Stomach (tissue), 9 donors: Measurements from ENCODE around the gene ELAC1. TPM values are rescaled to one million over a fixed set of nuclear protein-coding genes. Genes with fewer than 3 reads are reported as not detected.
A peak's percentile ranks its signal among the peaks of the same experiment; 100 is the strongest.

Experiments
- DNase-seq, 2 donors: peaks; one replicate each; pipeline versions ENCODE4 v3.0.0 to v3.0.0-alpha.2; 2013 to 2019
- H3K27ac ChIP-seq, 5 donors: fragments of 200-600 bp in 4 of 5; sonication (generic) in 4 of 5; one replicate each; pipeline ENCODE4 v1.5.1; 2013 to 2019; ENCODE audit warnings: mild to moderate bottlenecking in 1 of 5, moderate library complexity in 1 of 5
- H3K27me3 ChIP-seq, 3 donors: fragments of 200-600 bp; sonication (generic); one replicate each; pipeline ENCODE4 v1.5.1; 2017 to 2019; ENCODE audit warnings: mixed run types in 1 of 3
- H3K36me3 ChIP-seq, 4 donors: fragments of 200-600 bp; sonication (generic); 1 replicate in 3 of 4; 2 replicates in 1 of 4; pipeline ENCODE4 v1.5.1; 2016 to 2019
- H3K4me1 ChIP-seq, 4 donors: fragments of 200-600 bp; sonication (generic); one replicate each; pipeline ENCODE4 v1.5.1; 2016 to 2019
- H3K4me3 ChIP-seq, 4 donors: fragments of 200-600 bp; sonication (generic) in 3 of 4; one replicate each; pipeline ENCODE4 v1.5.1; 2016 to 2019; ENCODE audit warnings: mild to moderate bottlenecking in 1 of 4
- H3K9me3 ChIP-seq, 4 donors: fragments of 200-600 bp; sonication (generic); one replicate each; pipeline ENCODE4 v1.5.1; 2016 to 2019
- EP300 ChIP-seq: sonication (generic); formaldehyde crosslinking; IDR thresholded peaks from one replicate; pipeline ENCODE4 v1.6.1; 2017; ENCODE audit warnings: antibody characterized with exemption
- POLR2A ChIP-seq, 4 donors: fragments of 450-650 bp; IDR thresholded peaks; one replicate each; pipeline ENCODE4 v1.6.1; 2016; ENCODE audit warnings: antibody characterized with exemption in 4 of 4, control low read depth in 2 of 4, mild to moderate bottlenecking in 1 of 4, moderate library complexity in 1 of 4
- POLR2AphosphoS5 ChIP-seq, 3 donors: sonication (generic); formaldehyde crosslinking; IDR thresholded peaks; one replicate each; pipeline ENCODE4 v1.6.1; 2016; ENCODE audit warnings: antibody characterized with exemption in 3 of 3
- WGBS, 5 donors: extraction: QIAGEN DNeasy Blood & Tissue Kit in 3 of 5; methylation state at CpG; one replicate each; pipeline versions ENCODE4 v1.1.5 to v1.1.7; 2013 to 2018; 5-methylcytosine and 5-hydroxymethylcytosine counted together
- intact Hi-C: fragments of 100-400 bp; cut with DNase I; formaldehyde crosslinking; loops from one replicate; pipeline ENCODE4 v1.15.1; 2023; ENCODE audit warnings: low total_unique reads
- polyA plus RNA-seq, 3 donors: library from polyadenylated mRNA; stranded (reverse); fragments of 200-250 nt; gene quantifications; one replicate each; pipeline ENCODE4 v1.2.3, GENCODE V29; 2013
- small RNA-seq, 4 donors: library from RNA; depleted of rRNA; stranded (forward); fragments of <200 nt; gene quantifications; one replicate each; pipeline ENCODE3, GENCODE V24; 2016
- total RNA-seq, 5 donors: library from RNA; depleted of rRNA; stranded (reverse); fragments of >200 nt; gene quantifications; one replicate each; pipeline versions ENCODE4 v1.1.0 to v1.2.3, GENCODE V29; 2014 to 2016
- TF ChIP-seq, protein P1 (sequence below), 7 experiments: fragments of 450-650 bp in 4 of 7; fragments of 200-600 bp in 3 of 7; sonication (generic) in 3 of 7; IDR thresholded peaks; one replicate each; pipeline ENCODE4 v1.5.1; 2016 to 2019; ENCODE audit warnings: antibody characterized with exemption in 7 of 7, control low read depth in 2 of 7, mild to moderate bottlenecking in 1 of 7
- donor health status: healthy with polysubstance abuse.
- donor health status: Bipolar disorder and iron deficiency.
- donor health status: healthy.

The ELAC1 gene
- total and polyA plus RNA-seq, 8 donors, result 0.87 to 22.8 (median 6.4) TPM

- intact Hi-C loops, result no loop called here
- peaks cover 0 to 7% (median 4%) of the 10 kb centered on the region in 4 donors for H3K36me3 ChIP-seq
- no peak for DNase-seq
- H3K4me3 ChIP-seq, result peak overlapping the region; percentile 0 to 89 (median 68)
- peak overlapping the region in 1 of 5 donors; percentile 49 for H3K27ac ChIP-seq
- TF ChIP-seq, protein P1, sequence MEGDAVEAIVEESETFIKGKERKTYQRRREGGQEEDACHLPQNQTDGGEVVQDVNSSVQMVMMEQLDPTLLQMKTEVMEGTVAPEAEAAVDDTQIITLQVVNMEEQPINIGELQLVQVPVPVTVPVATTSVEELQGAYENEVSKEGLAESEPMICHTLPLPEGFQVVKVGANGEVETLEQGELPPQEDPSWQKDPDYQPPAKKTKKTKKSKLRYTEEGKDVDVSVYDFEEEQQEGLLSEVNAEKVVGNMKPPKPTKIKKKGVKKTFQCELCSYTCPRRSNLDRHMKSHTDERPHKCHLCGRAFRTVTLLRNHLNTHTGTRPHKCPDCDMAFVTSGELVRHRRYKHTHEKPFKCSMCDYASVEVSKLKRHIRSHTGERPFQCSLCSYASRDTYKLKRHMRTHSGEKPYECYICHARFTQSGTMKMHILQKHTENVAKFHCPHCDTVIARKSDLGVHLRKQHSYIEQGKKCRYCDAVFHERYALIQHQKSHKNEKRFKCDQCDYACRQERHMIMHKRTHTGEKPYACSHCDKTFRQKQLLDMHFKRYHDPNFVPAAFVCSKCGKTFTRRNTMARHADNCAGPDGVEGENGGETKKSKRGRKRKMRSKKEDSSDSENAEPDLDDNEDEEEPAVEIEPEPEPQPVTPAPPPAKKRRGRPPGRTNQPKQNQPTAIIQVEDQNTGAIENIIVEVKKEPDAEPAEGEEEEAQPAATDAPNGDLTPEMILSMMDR (IDR thresholded peaks at IDR 0.05), result no peak
- TF ChIP-seq POLR2A (IDR thresholded peaks at IDR 0.05) (no peak), EP300 (no peak), POLR2AphosphoS5 (IDR thresholded peaks at IDR 0.05) (no peak)
- H3K27me3 ChIP-seq, result no peaks in the 10 kb centered on the region
- H3K9me3 ChIP-seq, result no peaks in the 10 kb centered on the region
- whole genome bisulfite sequencing, 5 donors, result 26 to 28% (median 27%) methylated on average over 5 of the region's 5 CpGs
- H3K4me1 ChIP-seq, result peaks cover 55 to 85% (median 74%) of the 10 kb centered on the region in 4 donors
Measured at GRCh38 chr18:51032193-51032592, 64.4 kb downstream of the ELAC1 start.

GRCh38 chr18:51037230-51037629, 69.4 kb downstream of the ELAC1 start:
- Histone ChIP-seq H3K9me3 (no peaks in the 10 kb centered on the region), H3K27ac (peak overlapping the region in 1 of 5 donors; percentile 11), H3K36me3 (peaks cover 0 to 7% (median 4%) of the 10 kb centered on the region in 4 donors), H3K27me3 (no peaks in the 10 kb centered on the region), H3K4me1 (peaks cover 76 to 100% (median 91%) of the 10 kb centered on the region in 4 donors), H3K4me3 (no peak overlapping the region)
- TF ChIP-seq POLR2A (IDR thresholded peaks at IDR 0.05) (no peak), EP300 (no peak), POLR2AphosphoS5 (IDR thresholded peaks at IDR 0.05) (no peak)
- TF ChIP-seq, protein P1 (IDR thresholded peaks at IDR 0.05), result no peak
- 31 to 47% (median 32%) methylated on average over 2 of the region's 2 CpGs for WGBS, 5 donors
- no peak for DNase-seq
- intact Hi-C loops, result no loop called here

Small RNAs within 50 kb of the gene (small RNA-seq; reads per million reads assigned to genes)
- 0 reads per million in 4 donors for gene RF00019

Other genes starting within 250 kb of the ELAC1 start
- gene MRO, start 148.0 kb upstream of the ELAC1 start, total RNA-seq, result 1 to 10 TPM in 2 of 5 donors, under 1 TPM in 1, not detected in 2; 0.45 to 2.0 (median 1.3) TPM
- gene MRO, start 148.0 kb upstream of the ELAC1 start, polyA plus RNA-seq, result 1 to 10 TPM in 1 of 3 donors, under 1 TPM in 1, not detected in 1; 0.13 to 1.8 TPM
- 100 to 1,000 TPM in 1 of 5 donors, 10 to 100 TPM in 4; 32.7 to 100 (median 84.9) TPM for gene ME2, start 88.9 kb upstream of the ELAC1 start, total RNA-seq
- gene ME2, start 88.9 kb upstream of the ELAC1 start, polyA plus RNA-seq, result 10 to 100 TPM; 16.6 to 40.6 (median 29.8) TPM
- 100 to 1,000 TPM in 3 of 5 donors, 10 to 100 TPM in 2; 42.0 to 184 (median 121) TPM for gene SMAD4, start 62.2 kb downstream of the ELAC1 start, total RNA-seq
- gene SMAD4, start 62.2 kb downstream of the ELAC1 start, polyA plus RNA-seq, result 10 to 100 TPM; 10.4 to 34.8 (median 13.3) TPM
- gene MEX3C, start 229.6 kb downstream of the ELAC1 start, total RNA-seq, result 10 to 100 TPM; 13.4 to 45.2 (median 30.7) TPM
- 10 to 100 TPM in 2 of 3 donors, 1 to 10 TPM in 1; 7.2 to 15.3 (median 11.0) TPM for gene MEX3C, start 229.6 kb downstream of the ELAC1 start, polyA plus RNA-seq